NCI-H748 (cell line): ENCODE measurements around the gene DCAF17.
"Not testable (repeated sequence)": the region's sequence is repeated elsewhere in the genome, so short reads cannot be mapped to it uniquely, and the experiment has no call there.

Experiments used
- DNase-seq: peaks from one replicate; lab custom pipeline; 2025; ENCODE audit not compliant: unreplicated experiment; lab: John Stamatoyannopoulos, UW

The DCAF17 gene

GRCh38 chr2:171513719-171514160 lies 79.7 kb downstream of the DCAF17 start:
- DNase-seq = no peak

- DNase-seq = no peak
Measured at GRCh38 chr2:171514908-171515582, 81.0 kb downstream of the DCAF17 start.

- no peak for DNase-seq
Measured at GRCh38 chr2:171515672-171516298, 81.8 kb downstream of the DCAF17 start.

GRCh38 chr2:171516793-171517192 lies 82.8 kb downstream of the DCAF17 start:
- no peak for DNase-seq

GRCh38 chr2:171520471-171520870 lies 86.4 kb downstream of the DCAF17 start:
- DNase-seq = no peak

- no peak for DNase-seq
Measured at GRCh38 chr2:171521361-171522051, 87.5 kb downstream of the DCAF17 start.

- peak; percentile 50 for DNase-seq
Measured at GRCh38 chr2:171522052-171522787, 88.2 kb downstream of the DCAF17 start, which contains the start of gene CYBRD1. Gene CYBRD1, plus strand, starts transcription at chr2:171522474. Its CDS starts 72 bp downstream, at chr2:171522546.

- DNase-seq = no peak
Measured at GRCh38 chr2:171522788-171523087, 88.7 kb downstream of the DCAF17 start.

GRCh38 chr2:171523088-171524017 lies 89.3 kb downstream of the DCAF17 start:
- peak; percentile 71 for DNase-seq

- no peak for DNase-seq
Measured at GRCh38 chr2:171524018-171524401, 90.0 kb downstream of the DCAF17 start.

- no peak for DNase-seq
Measured at GRCh38 chr2:171529914-171530313, 95.9 kb downstream of the DCAF17 start.

- DNase-seq = no peak
Measured at GRCh38 chr2:171530378-171530777, 96.4 kb downstream of the DCAF17 start.

- DNase-seq = not testable (repeated sequence)
Measured at GRCh38 chr2:171530859-171531258, 96.8 kb downstream of the DCAF17 start.

- no peak for DNase-seq
Measured at GRCh38 chr2:171531291-171531690, 97.3 kb downstream of the DCAF17 start.

- no peak for DNase-seq
Measured at GRCh38 chr2:171531836-171532450, 97.9 kb downstream of the DCAF17 start.

- no peak for DNase-seq
Measured at GRCh38 chr2:171533331-171533730, 99.3 kb downstream of the DCAF17 start.
